Upper lobe of right lung (tissue), 1 donor: ENCODE measurements around the gene ACOT7. TPM values are rescaled to one million over a fixed set of nuclear protein-coding genes. Genes with fewer than 3 reads are reported as not detected.
A peak's percentile ranks its signal among the peaks of the same experiment; 100 is the strongest.

ENCODE experiments used
- ATAC-seq: fragments of 200-7000 bp; cut with Tn5 transposase; one replicate; pipeline ENCODE4 v1.9.1; 2020; ENCODE audit warnings: mild to moderate bottlenecking, moderate library complexity
- DNase-seq: peaks from one replicate; pipeline ENCODE4 v3.0.0-alpha.2; 2020
- H3K27ac ChIP-seq: fragments of 200-600 bp; one replicate; pipeline ENCODE4 v1.8.0; 2022
- H3K27me3 ChIP-seq: fragments of 200-600 bp; one replicate; pipeline ENCODE4 v1.8.0; 2022; ENCODE audit warnings: mild to moderate bottlenecking
- H3K36me3 ChIP-seq: fragments of 200-600 bp; one replicate; pipeline ENCODE4 v1.8.0; 2022
- H3K4me1 ChIP-seq: fragments of 200-600 bp; one replicate; pipeline ENCODE4 v1.8.0; 2022
- H3K4me3 ChIP-seq: fragments of 200-600 bp; one replicate; pipeline ENCODE4 v1.8.0; 2022; ENCODE audit warnings: mild to moderate bottlenecking
- H3K9me3 ChIP-seq: fragments of 200-600 bp; one replicate; pipeline ENCODE4 v1.8.0; 2022
- intact Hi-C: fragments of 100-400 bp; cut with DNase I; formaldehyde crosslinking; loops from one replicate; pipeline ENCODE4 v1.11.0; 2022
- total RNA-seq: library from RNA; stranded (reverse); fragmentation: NEBNext Ultra II Directional; extraction: Animal tissue kit (Norgen Biotek cat#: 25700); gene quantifications from one replicate; pipeline ENCODE4 v1.2.1, GENCODE V29; 2021
- TF ChIP-seq, protein P1 (sequence below): fragments of 200-600 bp; IDR thresholded peaks from one replicate; pipeline ENCODE4 v1.8.0; 2022; ENCODE audit warnings: antibody characterized with exemption
- donor health status: DM: no; HTN: yes; CAD: no; lungs with severe emphysema.

Gene ACOT7
- total RNA-seq, 1 donor from 2014 or later = 22.8 TPM

DNA sequence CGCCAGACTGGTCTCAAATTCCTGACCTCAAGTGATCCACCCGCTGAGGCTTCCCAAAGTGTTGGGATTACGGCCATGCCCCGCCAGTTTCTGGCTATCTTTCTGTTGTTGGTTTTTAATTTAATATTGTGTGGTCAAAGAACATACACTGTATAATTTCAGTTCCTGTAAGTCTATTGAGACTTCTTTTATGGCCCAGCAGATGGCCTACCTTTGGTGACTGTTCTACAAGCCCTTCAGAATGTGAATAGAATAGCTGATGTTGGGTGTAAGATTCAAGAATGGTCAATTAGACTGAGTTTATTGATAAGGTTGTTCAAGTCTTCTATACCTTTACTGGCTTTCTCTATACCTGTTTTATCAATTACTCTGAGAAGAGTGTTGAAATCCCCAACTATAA is 15.5 kb upstream of the ACOT7 start:
- DNase-seq (no peak), ATAC-seq (no peak)
- Histone ChIP-seq H3K4me3 (no peak overlapping the region), H3K27me3 (peaks cover 15% of the 10 kb centered on the region), H3K4me1 (no peaks in the 10 kb centered on the region), H3K36me3 (no peaks in the 10 kb centered on the region), H3K27ac (no peak overlapping the region), H3K9me3 (no peaks in the 10 kb centered on the region)
- TF ChIP-seq, protein P1, sequence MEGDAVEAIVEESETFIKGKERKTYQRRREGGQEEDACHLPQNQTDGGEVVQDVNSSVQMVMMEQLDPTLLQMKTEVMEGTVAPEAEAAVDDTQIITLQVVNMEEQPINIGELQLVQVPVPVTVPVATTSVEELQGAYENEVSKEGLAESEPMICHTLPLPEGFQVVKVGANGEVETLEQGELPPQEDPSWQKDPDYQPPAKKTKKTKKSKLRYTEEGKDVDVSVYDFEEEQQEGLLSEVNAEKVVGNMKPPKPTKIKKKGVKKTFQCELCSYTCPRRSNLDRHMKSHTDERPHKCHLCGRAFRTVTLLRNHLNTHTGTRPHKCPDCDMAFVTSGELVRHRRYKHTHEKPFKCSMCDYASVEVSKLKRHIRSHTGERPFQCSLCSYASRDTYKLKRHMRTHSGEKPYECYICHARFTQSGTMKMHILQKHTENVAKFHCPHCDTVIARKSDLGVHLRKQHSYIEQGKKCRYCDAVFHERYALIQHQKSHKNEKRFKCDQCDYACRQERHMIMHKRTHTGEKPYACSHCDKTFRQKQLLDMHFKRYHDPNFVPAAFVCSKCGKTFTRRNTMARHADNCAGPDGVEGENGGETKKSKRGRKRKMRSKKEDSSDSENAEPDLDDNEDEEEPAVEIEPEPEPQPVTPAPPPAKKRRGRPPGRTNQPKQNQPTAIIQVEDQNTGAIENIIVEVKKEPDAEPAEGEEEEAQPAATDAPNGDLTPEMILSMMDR = no peak
- intact Hi-C loops = loop anchor here (10.0 kb wide), 1 partner anchor 164 kb away; the partner anchor contains the start of gene HES3

DNA sequence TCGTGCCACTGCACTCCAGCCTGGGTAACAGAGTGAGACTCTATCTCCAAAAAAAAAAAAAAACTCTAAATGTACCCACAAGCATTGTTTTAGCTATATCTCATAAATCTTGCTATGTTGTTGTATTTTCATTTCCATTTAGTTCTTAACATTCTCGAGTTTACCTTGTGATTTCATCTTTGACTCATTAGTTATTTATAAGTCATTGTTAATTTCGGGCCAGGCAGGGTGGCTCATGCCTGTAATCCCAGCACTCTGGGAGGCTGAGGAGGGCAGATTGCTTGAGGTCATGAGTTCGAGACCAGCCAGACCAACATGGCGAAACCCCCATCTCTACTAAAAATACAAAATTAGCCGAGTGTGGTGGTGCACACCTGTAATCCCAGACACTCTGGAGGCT is 14.5 kb upstream of the ACOT7 start:
- TF ChIP-seq, protein P1 = no peak
- Histone ChIP-seq H3K4me3 (no peak overlapping the region), H3K9me3 (no peaks in the 10 kb centered on the region), H3K27ac (no peak overlapping the region), H3K4me1 (no peaks in the 10 kb centered on the region), H3K36me3 (no peaks in the 10 kb centered on the region), H3K27me3 (peaks cover 15% of the 10 kb centered on the region)
- intact Hi-C loops = loop anchor here (10.0 kb wide), 1 partner anchor 163 kb away; the partner anchor contains the start of gene HES3
- ATAC-seq = no peak
- no peak for DNase-seq

DNA sequence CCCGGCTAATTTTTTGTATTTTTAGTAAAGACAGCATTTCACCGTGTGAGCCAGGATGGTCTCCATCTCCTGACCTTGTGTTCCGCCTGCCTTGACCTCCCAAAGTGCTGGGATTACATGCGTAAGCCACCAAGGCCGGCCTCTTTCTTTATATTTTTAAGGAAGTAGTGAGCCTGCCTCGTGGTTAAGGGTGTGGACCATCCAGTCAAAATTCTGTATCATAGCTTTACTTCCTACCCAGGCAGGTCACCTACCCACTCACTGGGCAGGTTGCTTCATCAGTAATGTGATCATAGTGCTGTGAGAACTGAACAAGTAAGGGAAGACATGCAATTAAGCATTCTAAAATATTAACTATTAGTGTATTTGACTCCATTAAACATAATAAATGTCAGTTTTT is 8.1 kb upstream of the ACOT7 start:
- Histone ChIP-seq H3K9me3 (no peaks in the 10 kb centered on the region), H3K4me3 (no peak overlapping the region), H3K4me1 (no peaks in the 10 kb centered on the region), H3K27ac (no peak overlapping the region), H3K27me3 (peaks cover 10% of the 10 kb centered on the region), H3K36me3 (no peaks in the 10 kb centered on the region)
- TF ChIP-seq, protein P1 = no peak
- ATAC-seq (peak; percentile 85), DNase-seq (no peak)
- intact Hi-C loops = loop anchor here (5.0 to 10.0 kb wide), 2 partner anchors 39 to 157 kb away; partner anchors contain the start of gene HES3

DNA sequence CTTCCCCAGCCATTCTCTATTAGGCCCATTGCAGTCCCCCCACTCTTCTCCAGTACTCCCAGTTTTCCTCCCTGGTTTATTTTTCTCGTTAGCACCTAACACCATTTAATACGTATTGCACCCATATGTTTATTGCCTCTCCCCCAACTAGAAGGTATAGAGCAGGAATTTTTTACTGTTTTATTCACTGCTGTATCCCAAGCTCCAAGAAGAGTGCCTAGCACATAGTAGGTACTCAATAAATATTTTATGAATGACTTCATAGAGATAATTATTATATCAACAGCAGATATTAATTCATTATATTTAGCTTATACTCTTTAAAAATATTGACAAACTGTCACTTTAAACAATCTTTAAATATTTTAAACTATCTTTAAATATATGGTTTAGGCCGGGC is 5.7 kb upstream of the ACOT7 start:
- no peaks in the 10 kb centered on the region for H3K27me3 ChIP-seq
- no peak overlapping the region for H3K4me3 ChIP-seq
- DNase-seq (no peak), ATAC-seq (no peak)
- TF ChIP-seq, protein P1 = no peak
- peaks cover under 1% of the 10 kb centered on the region for H3K4me1 ChIP-seq
- no peak overlapping the region for H3K27ac ChIP-seq
- H3K36me3 ChIP-seq = no peaks in the 10 kb centered on the region
- intact Hi-C loops = no loop called here
- H3K9me3 ChIP-seq = no peaks in the 10 kb centered on the region

DNA sequence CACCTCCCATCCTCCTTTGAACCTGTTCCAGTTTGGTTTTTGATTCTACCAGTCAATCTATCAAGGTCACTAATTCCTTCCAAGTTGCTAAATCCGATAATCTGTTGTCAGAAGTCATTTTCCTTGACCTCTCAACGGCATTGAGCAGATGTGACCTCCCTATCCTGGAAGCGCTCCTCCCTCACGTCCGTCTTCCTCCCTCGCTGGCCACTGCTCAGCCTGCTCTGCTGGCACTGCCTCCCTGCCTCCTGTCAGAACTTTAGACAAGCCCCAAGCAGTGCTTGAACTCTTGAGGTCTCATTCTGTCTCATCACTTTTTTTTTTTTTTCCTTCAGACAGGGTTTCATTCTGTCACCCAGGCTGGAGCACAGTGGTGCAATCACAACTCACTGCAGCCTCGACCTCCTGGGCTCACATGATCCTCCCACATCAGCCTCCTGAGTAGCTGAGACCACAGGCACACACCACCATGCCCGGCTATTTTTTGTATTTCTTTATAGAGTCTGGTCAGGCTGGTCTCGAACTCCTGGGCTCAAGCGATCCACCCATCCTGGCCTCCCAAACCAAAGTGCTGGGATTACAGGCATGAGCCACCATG is 4.4 kb upstream of the ACOT7 start:
- Histone ChIP-seq H3K4me3 (no peak overlapping the region), H3K9me3 (no peaks in the 10 kb centered on the region), H3K36me3 (no peaks in the 10 kb centered on the region), H3K4me1 (peaks cover 4% of the 10 kb centered on the region), H3K27me3 (no peaks in the 10 kb centered on the region), H3K27ac (no peak overlapping the region)
- DNase-seq (no peak), ATAC-seq (no peak)
- intact Hi-C loops = no loop called here
- TF ChIP-seq, protein P1 = no peak
